K562 (cell line): ENCODE results near the gene NXPH4. TPM values are rescaled to one million over a fixed set of nuclear protein-coding genes. Genes with fewer than 3 reads are reported as not detected.
A peak's percentile ranks its signal among the peaks of the same experiment; 100 is the strongest.

Experiments used
- ATAC-seq: fragments of 200-7000 bp; cut with Tn5 transposase; 3 replicates; pipeline ENCODE4 v1.9.1; 2020; ENCODE audit warnings: moderate library complexity
- BruUV-seq: library from RNA; stranded (reverse); fragments of 400-500 nt; replicated peaks from 2 replicates; lab custom pipeline; 2021; lab: Mats Ljungman, UMichigan
- CTCF ChIA-PET: fragments of 300-600 bp; formaldehyde crosslinking; extraction: SDS; loops from one replicate; lab custom pipeline; 2021; ENCODE audit warnings: low intra/inter-chr PET ratio; lab: Yijun Ruan, JAX
- POLR2A ChIA-PET: fragments of 300-600, 350-650 bp; sonication (Branson Sonifier 250); formaldehyde crosslinking; extraction: SDS; loops from one replicate; lab custom pipeline; 2021; ENCODE audit warnings: antibody characterized with exemption, inconsistent platforms; lab: Yijun Ruan, JAX
- DNase-seq, 4 experiments: peaks; one replicate each; pipeline versions ENCODE4 v3.0.0 to v3.0.0-alpha.2; 2011 to 2018; ENCODE audit warnings: low spot score in 3 of 4, mixed read lengths in 3 of 4; ENCODE audit errors: extremely low read depth in 1 of 4
- FAIRE-seq: peaks from 2 replicates; lab custom pipeline; 2011; peaks lifted over from hg19 to GRCh38; lab: Jason Lieb, UNC
- H2AFZ ChIP-seq: 2 replicates; pipeline ENCODE4 v1.6.0; 2011; ENCODE audit warnings: low read depth, low read length, control low read depth, inconsistent platforms
- H3K27ac ChIP-seq: fragments of 200-600 bp; 3 replicates; pipeline ENCODE4 v1.8.0; 2011; ENCODE audit warnings: low read depth, mild to moderate bottlenecking, control low read depth, inconsistent platforms, low read length, moderate library complexity, mixed read lengths; ENCODE audit errors: extremely low read depth
- H3K27me3 ChIP-seq, 2 experiments: fragments of 300-600 bp in 1 of 2; 2 replicates in 1 of 2; 3 replicates in 1 of 2; pipeline versions ENCODE4 v1.6.0 to v1.8.0; 2011; ENCODE audit warnings: inconsistent platforms in 2 of 2, low read length in 2 of 2, mild to moderate bottlenecking in 1 of 2, mixed read lengths in 1 of 2, moderate library complexity in 1 of 2; ENCODE audit not compliant: control insufficient read depth in 2 of 2, insufficient read depth in 2 of 2
- H3K36me3 ChIP-seq: fragments of 300-600 bp; 3 replicates; pipeline ENCODE4 v1.8.0; 2011; ENCODE audit warnings: mild to moderate bottlenecking, low read length, inconsistent platforms; ENCODE audit not compliant: control insufficient read depth, insufficient read depth
- H3K4me1 ChIP-seq, 2 experiments: fragments of 200-600 bp in 1 of 2; replicated peaks in 1 of 2; 2 replicates in 1 of 2; 3 replicates in 1 of 2; pipeline versions ENCODE4 v1.5.1 to v1.8.0; 2011; ENCODE audit warnings: inconsistent platforms in 2 of 2, low read length in 2 of 2, mild to moderate bottlenecking in 1 of 2, mixed read lengths in 1 of 2, moderate library complexity in 1 of 2; ENCODE audit not compliant: control insufficient read depth in 2 of 2, insufficient read depth in 2 of 2
- H3K4me2 ChIP-seq: 2 replicates; pipeline ENCODE4 v1.6.1; 2011; ENCODE audit warnings: low read length, control low read depth, inconsistent platforms, mixed read lengths; ENCODE audit not compliant: insufficient read depth
- H3K4me3 ChIP-seq: fragments of 200-600 bp; sonication (generic), shearing (Covaris generic); 2 replicates; pipeline ENCODE4 v1.5.1; 2016; ENCODE audit warnings: control low read depth, inconsistent platforms
- H3K79me2 ChIP-seq: fragments of 200-600 bp; 3 replicates; pipeline ENCODE4 v1.8.0; 2011; ENCODE audit warnings: low read length, inconsistent platforms; ENCODE audit not compliant: control insufficient read depth, insufficient read depth
- H3K9ac ChIP-seq, 2 experiments: 2 replicates each; pipeline versions ENCODE4 v1.6.0 to v1.6.1; 2011; ENCODE audit warnings: low read depth in 2 of 2, low read length in 2 of 2, control low read depth in 1 of 2, inconsistent platforms in 1 of 2, mild to moderate bottlenecking in 1 of 2, mixed read lengths in 1 of 2; ENCODE audit not compliant: insufficient read depth in 1 of 2
- H3K9me1 ChIP-seq: one replicate; pipeline ENCODE4 v1.6.0; 2011; ENCODE audit warnings: inconsistent platforms, mild to moderate bottlenecking, low read length, moderate library complexity; ENCODE audit not compliant: control insufficient read depth, insufficient read depth
- H3K9me3 ChIP-seq: replicated peaks from 2 replicates; pipeline ENCODE4 v1.5.1; 2011; ENCODE audit warnings: low read depth, low read length, inconsistent platforms; ENCODE audit not compliant: control insufficient read depth, insufficient read depth
- H4K20me1 ChIP-seq: replicated peaks from 2 replicates; pipeline ENCODE4 v1.6.1; 2011; ENCODE audit warnings: low read length, inconsistent platforms, mixed read lengths; ENCODE audit not compliant: control insufficient read depth, insufficient read depth
- ATF7 ChIP-seq: fragments of 450-650 bp; IDR thresholded peaks from 2 replicates; pipeline ENCODE4 v1.7.1; 2014; ENCODE audit warnings: mild to moderate bottlenecking, moderate library complexity
- GATA2 ChIP-seq: sonication (generic); formaldehyde crosslinking; IDR thresholded peaks from 2 replicates; pipeline ENCODE4 v1.4.0; 2020; ENCODE audit warnings: mild to moderate bottlenecking, missing genetic modification reagents
- MEIS2 ChIP-seq: fragments of 450-650 bp; IDR thresholded peaks from 2 replicates; pipeline ENCODE4 v1.6.1; 2014; ENCODE audit warnings: mild to moderate bottlenecking; ENCODE audit not compliant: partially characterized antibody
- MTA1 ChIP-seq: fragments of 450-650 bp; IDR thresholded peaks from 2 replicates; pipeline ENCODE4 v1.6.1; 2017; ENCODE audit warnings: borderline replicate concordance
- NCOA4 ChIP-seq: fragments of 450-650 bp; IDR thresholded peaks from 2 replicates; pipeline ENCODE4 v1.6.1; 2018; ENCODE audit warnings: mild to moderate bottlenecking; ENCODE audit not compliant: partially characterized antibody
- RFX5 ChIP-seq: IDR thresholded peaks from 2 replicates; pipeline ENCODE4 v1.6.1; 2011; ENCODE audit warnings: low read depth, mild to moderate bottlenecking, improper control_type of control experiment, low read length
- SMAD1 ChIP-seq: fragments of 150-350 bp; IDR thresholded peaks from 2 replicates; pipeline ENCODE4 v1.6.1; 2014; ENCODE audit warnings: low read length, low read depth; ENCODE audit not compliant: partially characterized antibody
- SP2 ChIP-seq: IDR thresholded peaks from 2 replicates; pipeline ENCODE4 v1.6.1; 2011; ENCODE audit warnings: mild to moderate bottlenecking, low read depth, low read length, moderate library complexity; ENCODE audit not compliant: poor library complexity, severe bottlenecking; ENCODE audit errors: extremely low read depth
- SPI1 ChIP-seq: IDR thresholded peaks from 2 replicates; pipeline ENCODE4 v1.6.1; 2011; ENCODE audit warnings: low read depth, low read length, control low read depth, borderline replicate concordance
- TCF3 ChIP-seq: sonication (generic); formaldehyde crosslinking; IDR thresholded peaks from 2 replicates; pipeline ENCODE4 v1.4.0; 2020; ENCODE audit warnings: mild to moderate bottlenecking, missing genetic modification reagents
- WGBS: fragments of 100-300 bp; shearing (Covaris generic); methylation state at CpG from one replicate; pipeline ENCODE4 v1.1.6; 2016; ENCODE audit warnings: low coverage, mixed read lengths; ENCODE audit not compliant: insufficient coverage; ENCODE audit errors: missing lambda C conversion rate; 5-methylcytosine and 5-hydroxymethylcytosine counted together
- in situ Hi-C: fragments of 300-500 bp; cut with MboI; formaldehyde crosslinking; loops from 4 replicates; pipeline ENCODE4 v1.15.0; 2018; ENCODE audit warnings: inconsistent platforms, mixed read lengths
- intact Hi-C: fragments of 100-400 bp; cut with micrococcal nuclease; formaldehyde crosslinking; loops from 2 replicates; pipeline ENCODE4 v1.14.2; 2022
- polyA plus RNA-seq, 8 experiments: library from polyadenylated mRNA; depleted of rRNA in 4 of 8; stranded (reverse) in 5 of 8; unstranded in 3 of 8; fragments of >200 nt; fragmentation: Nextera tagmentation in 2 of 8; fragmentation: Illumina TruSeq in 1 of 8; extraction: Ambion mirVana in 2 of 8; extraction: Trizol in 1 of 8; gene quantifications; 2 replicates each; pipeline versions ENCODE4 v1.2.1 to v1.2.3, GENCODE V29; 2011 to 2014; ENCODE audit warnings: inconsistent platforms in 1 of 8, missing spikeins in 1 of 8
- total RNA-seq, 7 experiments: library from RNA; depleted of rRNA in 6 of 7; stranded (reverse); fragments of >200 nt in 6 of 7; fragmentation: Illumina TruSeq in 2 of 7; extraction: Trizol in 2 of 7; gene quantifications; 2 replicates each; pipeline versions ENCODE4 v1.2.1 to v1.2.3, GENCODE V29; 2011 to 2021; ENCODE audit warnings: low replicate concordance in 1 of 7
- TF ChIP-seq, protein P1 (sequence below), 3 experiments: fragments of 200-800 bp in 1 of 3; sonication (Bioruptor generic) in 1 of 3; sonication (generic) in 1 of 3; formaldehyde crosslinking in 1 of 3; IDR thresholded peaks; 2 replicates each; pipeline versions ENCODE4 v1.6.1 to v1.8.0; 2016 to 2022; ENCODE audit warnings: mild to moderate bottlenecking in 2 of 3, missing compliant biosample characterization in 2 of 3, missing genetic modification characterization in 2 of 3, missing genetic modification reagents in 1 of 3
- TF ChIP-seq, protein P2 (sequence below): fragments of 450-650 bp; IDR thresholded peaks from 2 replicates; pipeline ENCODE4 v1.6.1; 2016
- TF ChIP-seq, protein P3 (sequence below): fragments of 450-650 bp; formaldehyde crosslinking; IDR thresholded peaks from 2 replicates; pipeline ENCODE4 v1.4.0; 2020; ENCODE audit warnings: mild to moderate bottlenecking, mixed read lengths
- TF ChIP-seq, protein P4 (sequence below), 2 experiments: fragments of 450-650 bp in 1 of 2; sonication (generic) in 1 of 2; formaldehyde crosslinking in 1 of 2; IDR thresholded peaks in 1 of 2; conservative IDR thresholded peaks in 1 of 2; 2 replicates each; pipeline versions ENCODE4 v1.6.1 to v1.8.1; 2016 to 2023; ENCODE audit warnings: mild to moderate bottlenecking in 2 of 2, moderate library complexity in 2 of 2, inconsistent platforms in 1 of 2, missing genetic modification reagents in 1 of 2

NXPH4 gene
- total and polyA plus RNA-seq, 9 of the 15 experiments (the other 6 are each of a cell fraction or from before 2014, with no cell fraction given): 0.49 to 2.7 (median 1.1) TPM; not detected in 4

DNA sequence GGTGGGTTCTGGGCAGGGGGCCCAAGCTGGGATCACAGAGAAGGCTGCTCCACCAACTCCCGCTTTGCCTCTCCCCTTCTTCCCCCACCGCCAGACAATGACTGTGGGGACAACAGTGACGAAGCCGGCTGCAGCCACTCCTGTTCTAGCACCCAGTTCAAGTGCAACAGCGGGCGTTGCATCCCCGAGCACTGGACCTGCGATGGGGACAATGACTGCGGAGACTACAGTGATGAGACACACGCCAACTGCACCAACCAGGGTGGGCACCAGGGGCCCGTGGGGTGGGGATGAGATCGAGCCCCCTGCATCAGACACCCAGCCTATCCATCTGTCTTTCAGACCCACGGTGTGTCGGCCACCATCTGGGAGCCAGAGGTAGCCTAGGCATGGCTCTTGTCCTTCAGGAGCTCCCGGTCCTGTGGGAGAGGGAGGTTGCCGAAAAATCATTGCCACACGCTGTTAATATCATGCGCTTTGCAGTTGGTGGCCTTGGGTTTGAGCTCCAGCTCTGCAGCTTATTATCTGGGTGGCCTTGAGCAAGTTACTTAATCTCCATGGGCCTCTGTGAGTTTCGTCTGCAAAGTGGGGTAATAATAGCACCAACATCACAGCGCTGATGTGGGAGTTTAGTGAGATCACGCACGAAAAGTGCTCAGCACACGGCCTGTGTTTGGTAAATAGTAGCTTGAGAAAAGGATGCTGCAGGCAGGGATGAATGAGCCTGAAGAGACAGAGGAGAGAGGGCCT is 47.4 kb upstream of the NXPH4 start (continued):
- TF ChIP-seq, protein P1, sequence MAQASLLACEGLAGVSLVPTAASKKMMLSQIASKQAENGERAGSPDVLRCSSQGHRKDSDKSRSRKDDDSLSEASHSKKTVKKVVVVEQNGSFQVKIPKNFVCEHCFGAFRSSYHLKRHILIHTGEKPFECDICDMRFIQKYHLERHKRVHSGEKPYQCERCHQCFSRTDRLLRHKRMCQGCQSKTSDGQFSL (CRISPR knock-in tag; IDR thresholded peaks at IDR 0.05): no peak
- TF ChIP-seq, protein P1 (tag; IDR thresholded peaks at IDR 0.05): no peak
- TF ChIP-seq, all 486 proteins: peak for 0

GRCh38 chr12:57169969-57170368 is 46.6 kb upstream of the NXPH4 start:
- POLR2A ChIA-PET: no interaction called here
- CTCF ChIA-PET: no interaction called here
- peaks cover 3 to 59% of the 10 kb centered on the region in 2 experiments; a peak in 3 of 5 replicates for H3K27me3 ChIP-seq
- ATAC-seq (no peak), DNase-seq (no peak), FAIRE-seq (no peak)
- H3K4me3 ChIP-seq: no peak overlapping the region
- peaks cover 10% of the 10 kb centered on the region; the same call in 1 of the 2 replicates for H4K20me1 ChIP-seq
- no TSS peak for BruUV-seq
- no peaks in the 10 kb centered on the region for H3K9me3 ChIP-seq
- no peaks in the 10 kb centered on the region for H3K36me3 ChIP-seq
- peaks cover 3 to 34% of the 10 kb centered on the region in 2 experiments; a peak in 3 of 5 replicates for H3K4me1 ChIP-seq
- no peak overlapping the region for H2AFZ ChIP-seq
- intact Hi-C loops: no loop called here
- no peak overlapping the region for H3K27ac ChIP-seq
- H3K4me2 ChIP-seq: no peak overlapping the region
- H3K9me1 ChIP-seq: no peaks in the 10 kb centered on the region
- H3K9ac ChIP-seq: no peak overlapping the region
- in situ Hi-C loops: no loop called here
- WGBS: 10% methylated on average over 7 of the region's 7 CpGs
- H3K79me2 ChIP-seq: no peaks in the 10 kb centered on the region
- TF ChIP-seq TCF3 (CRISPR knock-in tag): peak; percentile 63
- peak; percentile 83 for TF ChIP-seq SPI1
- TF ChIP-seq MTA1: peak; percentile 29; the same call in 1 of the 2 replicates
- no peak for TF ChIP-seq NCOA4
- TF ChIP-seq SP2: no peak
- 0 out of 2 replicates have a peak, but pooled peaks have one; percentile 23 for TF ChIP-seq GATA2 (CRISPR knock-in tag)
- no peak for TF ChIP-seq SMAD1
- TF ChIP-seq, protein P2, sequence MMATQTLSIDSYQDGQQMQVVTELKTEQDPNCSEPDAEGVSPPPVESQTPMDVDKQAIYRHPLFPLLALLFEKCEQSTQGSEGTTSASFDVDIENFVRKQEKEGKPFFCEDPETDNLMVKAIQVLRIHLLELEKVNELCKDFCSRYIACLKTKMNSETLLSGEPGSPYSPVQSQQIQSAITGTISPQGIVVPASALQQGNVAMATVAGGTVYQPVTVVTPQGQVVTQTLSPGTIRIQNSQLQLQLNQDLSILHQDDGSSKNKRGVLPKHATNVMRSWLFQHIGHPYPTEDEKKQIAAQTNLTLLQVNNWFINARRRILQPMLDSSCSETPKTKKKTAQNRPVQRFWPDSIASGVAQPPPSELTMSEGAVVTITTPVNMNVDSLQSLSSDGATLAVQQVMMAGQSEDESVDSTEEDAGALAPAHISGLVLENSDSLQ: peak; percentile 59; the same call in 1 of the 2 replicates
- TF ChIP-seq, protein P3, sequence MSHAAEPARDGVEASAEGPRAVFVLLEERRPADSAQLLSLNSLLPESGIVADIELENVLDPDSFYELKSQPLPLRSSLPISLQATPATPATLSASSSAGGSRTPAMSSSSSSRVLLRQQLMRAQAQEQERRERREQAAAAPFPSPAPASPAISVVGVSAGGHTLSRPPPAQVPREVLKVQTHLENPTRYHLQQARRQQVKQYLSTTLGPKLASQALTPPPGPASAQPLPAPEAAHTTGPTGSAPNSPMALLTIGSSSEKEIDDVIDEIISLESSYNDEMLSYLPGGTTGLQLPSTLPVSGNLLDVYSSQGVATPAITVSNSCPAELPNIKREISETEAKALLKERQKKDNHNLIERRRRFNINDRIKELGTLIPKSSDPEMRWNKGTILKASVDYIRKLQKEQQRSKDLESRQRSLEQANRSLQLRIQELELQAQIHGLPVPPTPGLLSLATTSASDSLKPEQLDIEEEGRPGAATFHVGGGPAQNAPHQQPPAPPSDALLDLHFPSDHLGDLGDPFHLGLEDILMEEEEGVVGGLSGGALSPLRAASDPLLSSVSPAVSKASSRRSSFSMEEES (CRISPR knock-in tag): no peak
- peak; percentile 81 for TF ChIP-seq MEIS2
- TF ChIP-seq ATF7: 0 out of 2 replicates have a peak, but pooled peaks have one; percentile 42
- TF ChIP-seq, protein P4, sequence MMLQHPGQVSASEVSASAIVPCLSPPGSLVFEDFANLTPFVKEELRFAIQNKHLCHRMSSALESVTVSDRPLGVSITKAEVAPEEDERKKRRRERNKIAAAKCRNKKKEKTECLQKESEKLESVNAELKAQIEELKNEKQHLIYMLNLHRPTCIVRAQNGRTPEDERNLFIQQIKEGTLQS (IDR thresholded peaks at IDR 0.05): 0 out of 2 replicates have a peak, but pooled peaks have one; percentile 9
- TF ChIP-seq, protein P4 (CRISPR knock-in tag; conservative IDR thresholded peaks at IDR 0.05): no peak
- TF ChIP-seq RFX5: no peak
